ENCODE data around the gene MPPED1.

MPPED1 gene

GRCh38 chr22:43392385-43392989 lies 19.3 kb upstream of the MPPED1 start:
- DNase-seq (ENCODE audit: low read depth in 2 of 2): no peak

GRCh38 chr22:43393132-43393843 lies 18.5 kb upstream of the MPPED1 start:
- DNase-seq (ENCODE audit: low read depth in 2 of 2): no peak

- no peak for DNase-seq (ENCODE audit: low read depth in 2 of 2)
These were observed 17.9 kb upstream of the MPPED1 start for GRCh38 chr22:43393844-43394474.

GRCh38 chr22:43395086-43395695 lies 16.6 kb upstream of the MPPED1 start:
- no peak for DNase-seq (ENCODE audit: low read depth in 2 of 2)

GRCh38 chr22:43396321-43396933 lies 15.4 kb upstream of the MPPED1 start:
- no peak for DNase-seq (ENCODE audit: low read depth in 2 of 2)

- DNase-seq (ENCODE audit: low read depth in 2 of 2): no peak
These were observed 14.8 kb upstream of the MPPED1 start for GRCh38 chr22:43396934-43397457.

GRCh38 chr22:43397766-43398165 lies 14.0 kb upstream of the MPPED1 start:
- no peak for DNase-seq (ENCODE audit: low read depth in 2 of 2)

GRCh38 chr22:43398246-43398645 lies 13.6 kb upstream of the MPPED1 start:
- no peak for DNase-seq (ENCODE audit: low read depth in 2 of 2)

GRCh38 chr22:43398910-43399309 lies 12.9 kb upstream of the MPPED1 start:
- DNase-seq (ENCODE audit: low read depth in 2 of 2): no peak

- DNase-seq (ENCODE audit: low read depth in 2 of 2): no peak
These were observed 12.4 kb upstream of the MPPED1 start for GRCh38 chr22:43399338-43399979.

GRCh38 chr22:43399980-43400358 lies 11.8 kb upstream of the MPPED1 start:
- DNase-seq (ENCODE audit: low read depth in 2 of 2): no peak

GRCh38 chr22:43400449-43400848 lies 11.4 kb upstream of the MPPED1 start:
- DNase-seq (ENCODE audit: low read depth in 2 of 2): no peak

GRCh38 chr22:43401233-43401632 lies 10.6 kb upstream of the MPPED1 start:
- DNase-seq (ENCODE audit: low read depth in 2 of 2): no peak

GRCh38 chr22:43401661-43402060 lies 10.2 kb upstream of the MPPED1 start:
- no peak for DNase-seq (ENCODE audit: low read depth in 2 of 2)

- no peak for DNase-seq (ENCODE audit: low read depth in 2 of 2)
These were observed 9.7 kb upstream of the MPPED1 start for GRCh38 chr22:43402128-43402527.

GRCh38 chr22:43404673-43405385 lies 7.0 kb upstream of the MPPED1 start:
- no peak for DNase-seq (ENCODE audit: low read depth in 2 of 2)

- DNase-seq (ENCODE audit: low read depth in 2 of 2): no peak
These were observed 5.5 kb upstream of the MPPED1 start for GRCh38 chr22:43406186-43406790.

GRCh38 chr22:43407591-43407990 lies 4.2 kb upstream of the MPPED1 start:
- DNase-seq (ENCODE audit: low read depth in 2 of 2): no peak

GRCh38 chr22:43408009-43408408 lies 3.8 kb upstream of the MPPED1 start:
- DNase-seq (ENCODE audit: low read depth in 2 of 2): no peak

- DNase-seq (ENCODE audit: low read depth in 2 of 2): no peak
These were observed 2.8 kb upstream of the MPPED1 start for GRCh38 chr22:43409046-43409445.

- no peak for DNase-seq (ENCODE audit: low read depth in 2 of 2)
These were observed 2.0 kb upstream of the MPPED1 start for GRCh38 chr22:43409800-43410199.

Data from fibroblast of skin of left biceps (primary cell).